T47D (cell line): Measurements from ENCODE around the gene TMEM204.

Experiments used
- DNase-seq, 2 experiments: peaks; one replicate each; pipeline versions ENCODE4 v3.0.0 to v3.0.0-alpha.2; 2011 to 2012; ENCODE audit warnings: low read depth in 1 of 2, low spot score in 1 of 2
- JUND ChIP-seq: IDR thresholded peaks from 2 replicates; pipeline ENCODE4 v1.6.1; 2012; ENCODE audit warnings: low read depth
- in situ Hi-C: cut with HindIII; loops from 2 replicates; pipeline ENCODE4 v1.10.0; 2016; ENCODE audit warnings: low sequenced_read_pairs, low pct_unique_long_range_greater_than_20kb

Gene TMEM204

DNA sequence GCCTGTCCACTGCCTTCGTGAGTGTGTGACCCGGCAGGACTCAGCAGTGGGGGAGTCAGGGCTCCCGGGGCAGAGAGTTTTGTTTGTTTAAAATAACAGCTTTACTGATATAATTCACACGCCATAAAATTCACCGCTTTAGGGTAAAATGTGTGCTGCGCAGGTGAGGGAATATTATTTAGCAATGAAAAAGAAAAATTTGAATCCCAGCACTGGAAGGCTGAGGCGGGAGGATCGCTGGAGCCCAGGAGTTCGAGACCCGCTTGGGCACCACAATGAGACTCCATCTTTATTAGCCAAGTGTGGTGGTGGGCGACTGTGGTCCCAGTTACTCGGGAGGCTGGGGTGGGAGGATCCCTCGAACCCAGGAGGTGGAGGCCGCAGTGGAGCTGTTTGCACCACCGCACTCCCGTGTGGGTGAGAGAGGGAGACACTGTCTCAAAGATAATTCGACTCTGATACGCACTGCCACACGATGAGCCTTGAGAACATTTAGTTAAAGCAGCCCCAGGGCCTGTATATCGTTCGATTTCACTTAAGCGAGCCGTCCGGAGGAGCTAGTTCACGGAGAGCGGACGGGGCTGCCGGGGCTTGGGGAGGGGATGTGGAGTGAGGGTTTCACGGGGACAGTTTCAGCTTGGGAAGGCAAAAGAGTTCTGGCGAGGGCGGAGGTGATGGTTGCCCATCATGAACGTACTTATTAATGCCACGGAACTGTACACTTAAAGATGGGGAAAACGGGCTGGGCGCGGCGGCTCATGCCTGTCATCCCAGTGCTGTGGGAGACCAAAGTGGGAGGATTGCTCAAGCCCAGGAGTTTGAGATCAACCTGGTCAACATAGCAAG, 30.1 kb upstream of the TMEM204 start:
- DNase-seq: no peak
- no peak for TF ChIP-seq JUND
- in situ Hi-C loops: no loop called here

DNA sequence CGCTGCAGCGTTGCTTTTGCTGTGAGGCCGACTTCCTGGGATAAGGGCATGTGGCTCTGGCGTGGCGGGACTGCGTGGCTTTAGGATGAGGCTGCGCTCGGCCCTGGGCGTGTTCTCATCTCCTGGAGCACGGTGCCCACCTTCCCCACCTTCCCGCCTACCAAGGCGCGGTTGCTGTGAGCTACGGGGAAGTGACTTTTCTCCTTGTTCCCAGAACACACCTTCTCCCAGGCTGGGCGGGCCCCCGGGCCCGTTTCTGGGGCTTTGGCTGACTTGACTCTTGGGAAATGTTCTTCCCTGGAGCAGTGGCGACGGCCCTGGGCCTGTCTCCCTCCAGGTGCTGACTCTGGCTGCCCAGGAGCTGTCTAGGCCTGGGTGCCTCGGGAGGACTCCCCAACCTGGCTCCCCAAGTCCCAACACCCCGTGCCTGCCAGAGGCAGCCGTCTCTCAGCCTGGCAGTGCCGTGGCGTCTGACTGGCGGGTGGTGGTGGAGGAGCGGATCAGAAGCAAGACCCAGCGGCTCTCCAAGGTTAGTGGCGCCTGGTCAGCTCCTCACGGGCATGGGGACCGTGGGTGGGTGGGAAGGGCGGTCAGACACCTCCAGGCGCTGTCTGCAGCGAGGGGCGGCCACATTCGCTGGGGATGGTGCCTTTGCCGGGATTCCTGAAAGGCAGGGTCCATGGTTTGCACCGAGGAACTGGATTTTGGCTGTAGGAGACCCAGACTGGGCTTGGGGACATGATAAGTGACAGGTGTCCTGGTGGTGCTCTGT, 28.2 kb upstream of the TMEM204 start:
- in situ Hi-C loops: no loop called here
- no peak for DNase-seq
- TF ChIP-seq JUND: no peak

DNA sequence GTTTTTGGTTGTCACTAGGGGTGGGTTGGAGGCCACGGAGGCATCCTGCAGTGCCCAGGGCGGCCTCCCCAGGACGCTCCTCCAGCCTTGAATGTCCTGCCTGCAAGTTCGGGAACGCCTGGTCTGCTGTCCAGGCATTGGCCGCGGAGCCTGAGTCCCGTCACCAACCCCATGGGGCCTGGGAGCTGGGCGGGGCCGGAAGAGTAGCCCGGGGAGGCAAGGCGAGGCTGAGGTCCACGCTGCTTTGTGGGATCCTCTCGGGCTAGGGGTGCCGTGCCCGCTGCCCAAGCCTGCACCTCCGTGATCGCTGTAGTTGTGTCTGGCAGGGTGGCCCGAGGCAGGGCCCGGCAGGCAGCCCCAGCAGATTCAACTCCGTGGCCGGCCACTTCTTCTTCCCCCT, 27.6 kb upstream of the TMEM204 start:
- TF ChIP-seq JUND: no peak
- in situ Hi-C loops: no loop called here
- DNase-seq: no peak

DNA sequence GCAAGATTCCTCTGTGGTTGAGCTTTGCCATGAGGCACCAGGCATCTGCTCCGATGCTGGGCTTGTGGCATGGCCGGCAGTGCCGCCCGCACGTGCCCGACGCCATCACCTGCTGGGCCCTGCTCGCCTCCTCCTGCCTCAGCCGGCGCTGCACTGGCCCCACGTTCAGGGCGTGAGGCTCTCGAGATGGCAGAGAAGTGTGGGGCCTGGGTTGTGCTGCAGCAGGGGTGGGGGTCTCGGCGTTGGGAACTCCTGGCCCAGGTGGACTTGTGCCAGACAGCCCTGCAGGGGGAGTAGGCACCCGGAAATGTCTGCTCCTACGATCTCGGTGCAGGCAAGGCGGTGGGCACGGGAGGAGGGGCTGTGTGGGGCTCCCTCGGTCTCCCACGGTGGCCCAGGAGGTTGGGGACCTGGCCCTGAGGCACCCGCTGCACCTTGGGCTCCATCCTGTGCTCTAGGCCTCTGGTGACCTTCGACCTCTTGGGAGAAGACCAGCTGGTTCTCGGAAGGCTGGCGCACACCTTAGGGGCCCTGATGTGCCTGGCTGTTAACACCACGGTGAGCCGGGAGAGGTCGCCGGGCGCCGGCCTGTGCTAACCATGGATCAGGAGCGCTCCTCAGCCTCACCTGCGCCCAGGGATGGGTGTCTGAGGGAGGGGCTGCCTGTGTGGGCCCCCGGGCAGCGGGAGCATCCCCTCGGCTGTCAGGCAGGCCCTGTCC, 26.8 kb upstream of the TMEM204 start:
- in situ Hi-C loops: no loop called here
- no peak for TF ChIP-seq JUND
- no peak for DNase-seq

DNA sequence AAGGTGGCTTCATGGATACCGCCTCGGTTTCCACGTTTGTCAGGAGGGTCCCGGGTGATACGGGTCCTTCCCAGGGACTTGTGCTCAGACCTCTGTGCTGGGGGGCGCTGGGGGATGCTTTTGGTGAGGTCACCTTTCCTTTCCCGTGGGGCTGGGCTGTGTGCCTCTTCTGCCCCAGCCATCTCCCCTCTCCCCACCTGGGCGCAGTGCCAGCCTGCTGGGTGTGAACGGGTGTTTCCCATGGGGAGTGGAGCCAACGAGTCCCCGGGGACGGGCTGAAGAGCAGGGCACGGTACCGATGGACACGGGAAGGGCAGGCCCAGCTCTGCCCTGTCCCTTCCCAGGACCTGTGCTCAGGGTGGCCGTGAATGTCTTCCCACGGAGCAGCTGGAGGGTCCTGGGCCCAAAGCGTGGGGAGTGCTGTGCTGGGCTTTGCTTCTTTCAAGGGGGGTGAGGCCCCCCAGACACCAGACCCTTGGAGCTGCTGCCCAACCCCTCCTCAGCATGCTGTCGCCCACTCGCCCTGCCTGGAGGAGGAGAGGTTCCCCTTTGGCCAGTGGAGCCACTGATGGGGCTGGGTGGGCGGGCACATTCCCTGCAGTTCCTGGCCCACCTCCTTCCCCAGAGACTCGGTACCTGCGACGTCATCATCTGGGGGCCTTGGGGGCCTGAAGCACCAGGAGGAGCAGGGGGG, 24.8 kb upstream of the TMEM204 start:
- TF ChIP-seq JUND: no peak
- DNase-seq: no peak
- in situ Hi-C loops: no loop called here

DNA sequence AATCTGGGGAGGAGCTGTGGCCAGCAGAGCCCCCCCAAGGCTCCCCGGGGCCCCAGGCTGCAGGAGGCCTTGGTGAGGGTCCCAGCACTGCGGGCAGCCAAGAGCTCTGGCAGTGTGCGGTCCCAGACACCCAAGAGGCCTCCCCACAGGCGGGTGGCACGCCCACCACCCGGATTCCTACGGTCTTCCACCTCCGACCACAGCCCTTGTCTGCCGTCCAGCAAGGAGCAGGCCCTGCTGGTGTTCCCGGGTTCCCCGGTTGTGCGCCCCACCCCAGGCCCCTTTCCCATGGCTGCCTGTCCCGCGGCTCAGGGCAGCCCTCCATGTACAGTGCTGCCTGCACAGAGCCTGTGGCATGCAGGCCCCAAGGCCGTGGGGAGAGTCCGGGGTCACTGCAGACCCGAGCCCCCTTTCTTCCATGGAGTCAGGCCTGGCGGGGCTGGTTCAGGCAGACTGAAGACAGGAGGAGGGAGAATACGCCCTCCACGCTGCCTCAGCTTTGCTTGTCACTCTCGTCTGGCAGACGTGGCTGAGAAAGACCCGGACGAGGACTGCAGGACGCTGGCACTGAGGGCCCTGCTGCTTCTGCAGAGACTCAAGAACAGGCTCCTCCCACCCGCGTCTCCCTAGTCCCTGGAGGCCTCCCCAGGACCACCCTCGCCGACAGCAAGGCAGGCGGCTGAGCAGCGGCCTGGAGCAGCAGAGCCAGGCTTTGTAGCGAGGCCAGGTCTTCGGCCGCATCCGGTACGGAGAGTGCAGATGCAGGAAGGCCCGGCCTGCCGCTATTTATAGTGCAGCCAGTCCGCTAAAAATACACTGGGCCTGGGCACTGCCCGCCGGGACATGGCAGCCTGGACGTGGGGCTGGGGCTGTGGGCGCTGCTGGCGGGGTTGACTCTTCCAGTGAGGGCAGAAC, 23.9 kb upstream of the TMEM204 start:
- in situ Hi-C loops: no loop called here
- no peak for TF ChIP-seq JUND
- DNase-seq: no peak

DNA sequence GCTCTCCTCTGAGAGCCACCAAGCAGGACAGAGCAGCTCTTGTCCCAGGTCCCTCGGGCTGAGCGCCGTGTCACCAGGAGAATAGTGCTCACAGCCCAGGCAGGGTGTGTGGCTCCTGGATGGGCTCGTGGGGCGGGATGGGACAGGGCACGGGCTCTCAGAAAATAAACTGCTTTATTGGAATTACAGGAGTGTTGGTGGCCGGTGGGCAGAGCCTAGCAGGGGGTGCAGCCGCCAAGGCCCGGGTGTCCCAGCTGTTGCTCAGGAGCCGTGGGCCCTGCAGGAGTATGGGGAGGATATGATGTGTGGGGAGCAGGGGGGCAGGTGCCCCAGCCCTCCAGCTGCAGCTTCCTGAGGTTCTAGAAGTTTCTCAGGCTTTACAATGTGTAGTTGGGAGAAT, 23.2 kb upstream of the TMEM204 start:
- TF ChIP-seq JUND: no peak
- in situ Hi-C loops: no loop called here
- no peak for DNase-seq

DNA sequence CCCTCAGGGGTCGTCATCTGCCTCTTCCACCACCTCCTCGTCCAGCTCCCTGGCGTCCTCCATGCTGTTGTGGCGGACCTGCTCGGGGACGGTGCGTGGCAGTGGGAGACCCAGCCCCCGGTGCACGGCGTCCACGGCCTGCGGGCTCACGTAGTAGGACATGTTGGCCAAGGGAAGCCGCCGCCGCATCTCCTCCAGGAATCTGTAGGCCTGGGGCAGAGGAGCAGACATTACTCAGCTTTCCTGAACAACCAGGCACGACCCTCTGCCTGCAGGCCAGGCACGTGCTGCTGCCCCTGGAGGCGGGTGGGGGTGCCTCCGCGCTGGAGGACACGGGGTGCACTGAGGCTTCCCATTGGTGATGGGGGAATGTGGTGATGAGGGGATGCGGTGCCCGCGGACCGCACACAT, 22.5 kb upstream of the TMEM204 start:
- in situ Hi-C loops: no loop called here
- TF ChIP-seq JUND: no peak
- no peak for DNase-seq

DNA sequence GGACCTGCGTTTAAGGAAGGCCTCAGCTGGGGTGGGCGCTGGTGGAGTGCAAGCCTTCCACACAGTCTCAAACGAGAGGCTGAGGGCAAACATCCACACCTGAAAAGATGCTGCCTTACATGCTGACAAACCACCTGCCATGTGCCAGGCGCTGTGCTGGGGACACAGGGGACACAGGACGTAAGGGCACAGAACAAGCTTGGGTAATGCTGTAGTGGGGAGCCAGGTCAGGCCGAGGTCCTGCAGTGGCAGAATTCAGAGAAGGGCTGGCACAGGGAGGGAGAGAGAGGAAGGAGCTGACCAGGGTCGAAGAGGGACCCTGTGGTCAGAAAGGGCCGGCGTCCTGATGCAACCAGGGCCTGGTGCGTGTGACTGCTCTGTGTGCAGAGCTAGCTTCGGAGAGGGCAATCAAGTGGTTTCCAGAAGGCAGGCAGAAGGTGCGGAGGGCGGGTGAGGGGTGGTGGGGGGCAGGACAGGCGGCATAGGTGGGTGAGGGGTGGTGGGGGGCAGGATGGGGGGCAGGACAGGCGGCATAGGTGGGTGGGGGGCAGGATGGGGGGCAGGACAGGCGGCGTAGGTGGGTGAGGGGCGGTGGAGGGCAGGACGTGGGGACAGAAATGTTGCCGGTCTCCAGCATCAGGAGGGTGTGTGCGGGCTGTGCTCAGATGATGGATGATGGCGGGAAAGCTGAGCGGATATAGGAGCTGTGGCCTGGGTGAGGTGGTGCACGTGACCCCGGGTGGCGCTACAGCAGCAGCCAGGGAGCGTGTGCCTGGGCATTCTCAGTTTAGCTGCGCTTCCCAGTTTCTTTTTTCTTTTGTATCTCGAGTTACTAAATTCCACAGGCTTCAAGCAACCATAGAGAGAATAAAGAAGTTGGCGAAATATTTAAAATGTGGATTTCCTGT, 21.6 kb upstream of the TMEM204 start:
- in situ Hi-C loops: no loop called here
- DNase-seq: no peak
- TF ChIP-seq JUND: no peak

DNA sequence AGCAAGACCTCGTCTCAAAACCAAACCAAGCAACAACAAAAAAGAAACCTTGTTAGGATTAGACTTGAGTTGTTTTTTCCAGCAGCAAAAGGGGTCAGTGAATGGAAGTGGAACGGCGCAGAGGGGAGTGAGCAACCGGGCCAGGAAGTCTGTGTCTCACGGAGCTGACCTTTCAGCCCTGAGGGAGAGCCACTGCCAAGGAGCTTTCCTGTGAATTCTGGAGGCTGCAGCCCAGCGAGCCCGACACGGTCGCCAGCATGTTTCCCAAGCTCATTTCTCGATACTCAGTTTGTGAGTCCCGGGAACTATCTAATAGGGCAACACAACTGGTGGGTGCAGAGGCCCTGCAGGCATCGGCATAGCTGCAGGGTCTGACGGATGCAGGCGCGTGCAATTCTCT, 20.7 kb upstream of the TMEM204 start:
- DNase-seq: no peak
- no peak for TF ChIP-seq JUND
- in situ Hi-C loops: no loop called here

DNA sequence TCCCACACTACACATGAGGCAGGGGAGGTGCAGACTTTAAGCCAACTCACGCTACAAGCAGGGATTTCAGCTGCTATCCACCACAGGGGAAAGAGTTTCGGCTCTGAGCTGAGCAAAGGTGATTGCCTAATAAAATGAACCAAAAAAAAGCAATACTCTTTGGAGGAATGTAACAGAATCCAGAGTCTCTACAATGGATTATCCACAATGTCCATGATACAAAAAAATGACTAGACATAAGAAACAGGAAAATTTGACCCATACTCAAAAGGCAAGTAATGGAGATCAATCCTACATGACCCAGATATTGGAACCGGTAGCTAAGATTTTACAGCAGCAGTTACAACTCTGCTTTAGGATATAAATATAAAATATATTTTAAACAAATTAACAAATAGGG, 19.0 kb upstream of the TMEM204 start:
- no peak for DNase-seq
- in situ Hi-C loops: no loop called here
- no peak for TF ChIP-seq JUND
